ENCODE results near the gene PPP1R1C. TPM values are rescaled to one million over a fixed set of nuclear protein-coding genes. Genes with fewer than 3 reads are reported as not detected.
A peak's percentile ranks its signal among the peaks of the same experiment; 100 is the strongest.

The PPP1R1C gene
- total RNA-seq, 2 donors from 2014 or later, result 7.3 TPM; not detected in 1

- ATAC-seq, result no peak
- no peak for DNase-seq
- no peak for TF ChIP-seq POLR2A (IDR thresholded peaks at IDR 0.05)
- no peak for TF ChIP-seq CTCF (IDR thresholded peaks at IDR 0.05)
- WGBS, 2 donors, result 86 to 100% methylated on average over 1 of the region's 1 CpG
- Histone ChIP-seq H3K4me3 (no peak overlapping the region), H3K27me3 (no peaks in the 10 kb centered on the region), H3K27ac (no peak overlapping the region), H3K4me1 (peaks cover 4% of the 10 kb centered on the region), H3K36me3 (replicated peaks in 1 of 2; ENCODE audit: insufficient read depth in 1 of 2, low read depth in 2 of 2) (no peaks in the 10 kb centered on the region), H3K9me3 (no peaks in the 10 kb centered on the region)
- intact Hi-C loops (cut with DNase I), result no loop called here
These were observed 9.6 kb downstream of the PPP1R1C start for GRCh38 chr2:181995289-181995688.

- ATAC-seq, result peak; percentile 65
- H3K4me1 ChIP-seq, result peaks cover 4% of the 10 kb centered on the region
- no peak for DNase-seq
- H3K36me3 ChIP-seq (replicated peaks in 1 of 2; ENCODE audit: insufficient read depth in 1 of 2, low read depth in 2 of 2), result no peaks in the 10 kb centered on the region
- no peaks in the 10 kb centered on the region for H3K9me3 ChIP-seq
- H3K27me3 ChIP-seq, result no peaks in the 10 kb centered on the region
- H3K4me3 ChIP-seq, result no peak overlapping the region
- WGBS, 2 donors, result 41 to 43% methylated on average over 8 of the region's 8 CpGs
- TF ChIP-seq POLR2A (IDR thresholded peaks at IDR 0.05), result no peak
- no peak for TF ChIP-seq CTCF (IDR thresholded peaks at IDR 0.05)
- H3K27ac ChIP-seq, result peak overlapping the region in 1 of 4 donors; percentile 7
- intact Hi-C loops (cut with DNase I), result no loop called here
These were observed 12.6 kb downstream of the PPP1R1C start for GRCh38 chr2:181998041-181998835.

GRCh38 chr2:181998891-181999654 is 13.4 kb downstream of the PPP1R1C start:
- WGBS, 2 donors, result 73 to 78% methylated on average over 2 of the region's 2 CpGs
- intact Hi-C loops (cut with DNase I), result no loop called here
- no peaks in the 10 kb centered on the region for H3K9me3 ChIP-seq
- DNase-seq (no peak), ATAC-seq (no peak)
- no peaks in the 10 kb centered on the region for H3K27me3 ChIP-seq
- H3K4me1 ChIP-seq, result peaks cover 4% of the 10 kb centered on the region
- no peaks in the 10 kb centered on the region for H3K36me3 ChIP-seq (replicated peaks in 1 of 2; ENCODE audit: insufficient read depth in 1 of 2, low read depth in 2 of 2)
- no peak for TF ChIP-seq CTCF (IDR thresholded peaks at IDR 0.05)
- no peak for TF ChIP-seq POLR2A (IDR thresholded peaks at IDR 0.05)
- no peak overlapping the region for H3K4me3 ChIP-seq
- H3K27ac ChIP-seq, result no peak overlapping the region

- peaks cover 4% of the 10 kb centered on the region for H3K4me1 ChIP-seq
- H3K4me3 ChIP-seq, result no peak overlapping the region
- ATAC-seq (no peak), DNase-seq (no peak)
- TF ChIP-seq CTCF (IDR thresholded peaks at IDR 0.05), result no peak
- intact Hi-C loops (cut with DNase I), result no loop called here
- no peak overlapping the region for H3K27ac ChIP-seq
- no peaks in the 10 kb centered on the region for H3K36me3 ChIP-seq (replicated peaks in 1 of 2; ENCODE audit: insufficient read depth in 1 of 2, low read depth in 2 of 2)
- no peaks in the 10 kb centered on the region for H3K27me3 ChIP-seq
- no peaks in the 10 kb centered on the region for H3K9me3 ChIP-seq
- 92 to 94% methylated on average over 3 of the region's 3 CpGs for WGBS, 2 donors
These were observed 14.3 kb downstream of the PPP1R1C start for GRCh38 chr2:181999911-182000310.
